Mesenchymal stem cell (in vitro differentiated cells and primary cell): Measurements from ENCODE around the gene SLC39A1.

Experiments used
- DNase-seq: peaks from one replicate; pipeline ENCODE4 v3.0.0-alpha.2; 2013
- H2AFZ ChIP-seq: one replicate; pipeline ENCODE4 v1.6.1; 2013; ENCODE audit warnings: low read depth, mild to moderate bottlenecking, control low read depth, inconsistent platforms, low read length, moderate library complexity
- H2AK5ac ChIP-seq: 2 replicates; pipeline ENCODE4 v1.6.1; 2013; ENCODE audit warnings: low read length, moderate library complexity, mild to moderate bottlenecking, inconsistent platforms; ENCODE audit not compliant: severe bottlenecking
- H2BK120ac ChIP-seq: one replicate; pipeline ENCODE4 v1.6.1; 2013; ENCODE audit warnings: low read depth, mild to moderate bottlenecking, inconsistent platforms, low read length, moderate library complexity
- H2BK12ac ChIP-seq, 2 experiments: one replicate each; pipeline ENCODE4 v1.6.1; 2013; ENCODE audit warnings: inconsistent platforms in 2 of 2, low read length in 2 of 2, mild to moderate bottlenecking in 2 of 2, moderate library complexity in 2 of 2, control low read depth in 1 of 2
- H2BK15ac ChIP-seq: one replicate; pipeline ENCODE4 v1.6.1; 2013; ENCODE audit warnings: mild to moderate bottlenecking, low read depth, inconsistent platforms; ENCODE audit not compliant: poor library complexity, severe bottlenecking
- H2BK5ac ChIP-seq: 2 replicates; pipeline ENCODE4 v1.6.1; 2013; ENCODE audit warnings: low read depth, mild to moderate bottlenecking, low read length, control low read depth, inconsistent platforms; ENCODE audit not compliant: poor library complexity, severe bottlenecking
- H3K14ac ChIP-seq, 2 experiments: one replicate each; pipeline ENCODE4 v1.6.1; 2013; ENCODE audit warnings: inconsistent platforms in 2 of 2, low read length in 2 of 2, control low read depth in 1 of 2, mild to moderate bottlenecking in 1 of 2, moderate library complexity in 1 of 2
- H3K18ac ChIP-seq, 2 experiments: one replicate each; pipeline ENCODE4 v1.6.1; 2013; ENCODE audit warnings: inconsistent platforms in 2 of 2, low read length in 2 of 2, control low read depth in 1 of 2, low read depth in 1 of 2, mild to moderate bottlenecking in 1 of 2
- H3K23ac ChIP-seq, 2 experiments: one replicate each; pipeline ENCODE4 v1.6.1; 2013; ENCODE audit warnings: inconsistent platforms in 2 of 2, low read length in 2 of 2, mild to moderate bottlenecking in 2 of 2, moderate library complexity in 2 of 2, control low read depth in 1 of 2
- H3K27ac ChIP-seq: 2 replicates; pipeline ENCODE4 v1.5.1; 2013; ENCODE audit warnings: mild to moderate bottlenecking, moderate library complexity, low read length, control low read depth, inconsistent platforms; ENCODE audit not compliant: poor library complexity, severe bottlenecking
- H3K27me3 ChIP-seq, 2 experiments: 2 replicates each; pipeline versions ENCODE4 v1.6.1 to v1.7.0; 2013; ENCODE audit warnings: low read length in 2 of 2, mild to moderate bottlenecking in 2 of 2, moderate library complexity in 2 of 2, control low read depth in 1 of 2, inconsistent platforms in 1 of 2; ENCODE audit not compliant: control insufficient read depth in 1 of 2, insufficient read depth in 1 of 2
- H3K36me3 ChIP-seq, 2 experiments: 2 replicates each; pipeline versions ENCODE4 v1.6.1 to v1.7.0; 2013; ENCODE audit warnings: low read length in 2 of 2, control low read depth in 1 of 2, inconsistent platforms in 1 of 2, low read depth in 1 of 2, mild to moderate bottlenecking in 1 of 2; ENCODE audit not compliant: insufficient read depth in 2 of 2, control insufficient read depth in 1 of 2
- H3K4ac ChIP-seq, 2 experiments: one replicate each; pipeline ENCODE4 v1.6.1; 2013; ENCODE audit warnings: inconsistent platforms in 2 of 2, low read length in 2 of 2, mild to moderate bottlenecking in 2 of 2, moderate library complexity in 2 of 2, control low read depth in 1 of 2, low read depth in 1 of 2
- H3K4me1 ChIP-seq: 2 replicates; pipeline ENCODE4 v1.6.1; 2013; ENCODE audit warnings: low read depth, low read length, control low read depth; ENCODE audit not compliant: control insufficient read depth, insufficient read depth
- H3K4me2 ChIP-seq: 2 replicates; pipeline ENCODE4 v1.6.1; 2013; ENCODE audit warnings: low read length, mild to moderate bottlenecking, inconsistent platforms; ENCODE audit not compliant: poor library complexity, severe bottlenecking
- H3K4me3 ChIP-seq, 2 experiments: 2 replicates each; pipeline versions ENCODE4 v1.5.1 to v1.7.0; 2013; ENCODE audit warnings: low read length in 2 of 2, mild to moderate bottlenecking in 2 of 2, control low read depth in 1 of 2, low read depth in 1 of 2; ENCODE audit not compliant: insufficient read depth in 1 of 2
- H3K79me1 ChIP-seq: replicated peaks from 2 replicates; pipeline ENCODE4 v1.6.1; 2013; ENCODE audit warnings: mild to moderate bottlenecking, control low read depth, low read length, inconsistent platforms; ENCODE audit not compliant: poor library complexity, severe bottlenecking
- H3K9ac ChIP-seq: 2 replicates; pipeline ENCODE4 v1.7.0; 2013; ENCODE audit warnings: mild to moderate bottlenecking, low read length, moderate library complexity
- H3K9me3 ChIP-seq: 2 replicates; pipeline ENCODE4 v1.7.0; 2013; ENCODE audit warnings: mild to moderate bottlenecking, low read length; ENCODE audit not compliant: control insufficient read depth
- H4K8ac ChIP-seq: one replicate; pipeline ENCODE4 v1.6.1; 2013; ENCODE audit warnings: inconsistent platforms, mild to moderate bottlenecking, low read length, moderate library complexity
- H4K91ac ChIP-seq: one replicate; pipeline ENCODE4 v1.6.1; 2013; ENCODE audit warnings: mild to moderate bottlenecking, low read length, inconsistent platforms
- WGBS: methylation state at CpG from one replicate; pipeline ENCODE4 v1.1.7; 2013; ENCODE audit warnings: mixed read lengths; 5-methylcytosine and 5-hydroxymethylcytosine counted together

Gene SLC39A1

DNA sequence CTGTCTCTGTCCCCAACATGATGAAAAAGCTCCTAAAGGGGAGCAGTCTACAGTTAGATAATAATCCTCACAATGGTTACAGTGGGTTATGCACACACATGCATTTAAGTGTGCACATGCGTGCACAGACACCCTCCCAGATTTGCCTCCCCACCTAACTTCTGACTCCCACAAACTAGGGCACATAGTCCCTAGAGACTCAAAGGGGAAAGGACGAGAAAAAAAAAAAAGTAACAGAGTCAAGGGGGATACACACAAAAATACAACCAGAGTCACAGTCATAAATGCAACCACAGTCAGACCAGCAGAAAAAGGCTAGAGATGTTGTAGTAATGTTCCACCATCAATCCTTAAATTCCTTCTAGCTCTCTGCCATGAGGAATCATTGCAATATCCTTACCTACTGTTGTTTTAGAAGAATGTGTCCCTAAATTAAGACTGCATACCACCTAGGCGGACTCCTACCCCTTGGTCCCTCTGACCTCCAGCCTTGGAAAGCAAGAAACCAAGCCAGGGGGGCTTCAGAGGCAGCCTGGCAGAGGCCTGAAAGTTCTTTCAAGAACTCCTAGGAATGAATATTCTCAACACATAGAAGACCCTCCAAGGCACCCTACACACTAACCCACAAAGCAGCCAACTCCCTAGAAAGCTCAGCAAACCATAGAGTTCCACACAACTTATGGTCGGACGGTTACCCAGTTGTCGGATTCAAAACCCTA is 6.2 kb downstream of the SLC39A1 start:
- H3K27ac ChIP-seq, result peak overlapping the region; percentile 57
- H3K4me1 ChIP-seq, result peaks cover 17% of the 10 kb centered on the region
- H3K79me1 ChIP-seq, result peaks cover 26% of the 10 kb centered on the region
- peak overlapping the region; percentile 96 for H3K9ac ChIP-seq
- H2BK12ac ChIP-seq, result no peak overlapping the region
- peak overlapping the region; percentile 68 for H2BK15ac ChIP-seq
- H2BK5ac ChIP-seq, result no peak overlapping the region
- H3K27me3 ChIP-seq, result no peaks in the 10 kb centered on the region
- no peaks in the 10 kb centered on the region for H3K9me3 ChIP-seq
- 32% methylated on average over 5 of the region's 6 CpGs for WGBS
- H2BK120ac ChIP-seq, result no peak overlapping the region
- DNase-seq, result no peak
- H3K4ac ChIP-seq, result no peak overlapping the region
- H3K4me3 ChIP-seq, result peak overlapping the region; percentile 88 to 94
- H2AK5ac ChIP-seq, result no peak overlapping the region
- H4K91ac ChIP-seq, result no peak overlapping the region
- H2AFZ ChIP-seq, result no peak overlapping the region
- H4K8ac ChIP-seq, result no peak overlapping the region
- H3K36me3 ChIP-seq, result peaks cover 40 to 47% of the 10 kb centered on the region in 2 experiments
- no peak overlapping the region for H3K14ac ChIP-seq
- H3K23ac ChIP-seq, result no peak overlapping the region
- H3K4me2 ChIP-seq, result peak overlapping the region; percentile 82
- H3K18ac ChIP-seq, result no peak overlapping the region

DNA sequence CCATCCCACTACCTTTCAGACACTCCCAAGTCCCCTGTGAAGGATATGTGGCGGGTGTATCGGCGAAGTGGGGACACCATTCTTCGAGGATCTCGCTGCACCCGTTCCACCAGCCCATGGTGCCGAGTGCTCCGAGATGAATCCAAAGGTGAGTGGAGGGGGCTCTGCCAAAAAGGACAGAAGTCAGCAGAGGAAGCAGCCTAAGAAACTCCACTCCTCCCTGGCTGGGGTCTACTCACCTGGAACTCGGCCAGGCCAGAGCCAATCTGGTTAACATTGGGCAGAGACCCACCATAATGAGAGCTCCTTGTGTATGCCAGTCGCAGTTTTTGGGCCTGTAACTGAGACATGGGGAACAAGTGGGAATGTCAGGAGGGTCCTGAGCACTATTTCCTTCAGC is 8.5 kb downstream of the SLC39A1 start:
- no peak overlapping the region for H4K91ac ChIP-seq
- H2AFZ ChIP-seq, result no peak overlapping the region
- no peak overlapping the region for H3K4ac ChIP-seq
- no peak overlapping the region for H2BK12ac ChIP-seq
- H3K36me3 ChIP-seq, result peaks cover 45 to 53% of the 10 kb centered on the region in 2 experiments
- H3K14ac ChIP-seq, result no peak overlapping the region
- H2BK120ac ChIP-seq, result no peak overlapping the region
- no peak overlapping the region for H4K8ac ChIP-seq
- H2BK15ac ChIP-seq, result no peak overlapping the region
- H3K18ac ChIP-seq, result no peak overlapping the region
- WGBS, result 98% methylated on average over 10 of the region's 10 CpGs
- H3K79me1 ChIP-seq, result peaks cover 31% of the 10 kb centered on the region
- no peaks in the 10 kb centered on the region for H3K27me3 ChIP-seq
- H2BK5ac ChIP-seq, result no peak overlapping the region
- no peak overlapping the region for H3K27ac ChIP-seq
- no peaks in the 10 kb centered on the region for H3K9me3 ChIP-seq
- H3K4me1 ChIP-seq, result peaks cover 15% of the 10 kb centered on the region
- no peak for DNase-seq
- H3K4me2 ChIP-seq, result no peak overlapping the region
- no peak overlapping the region for H3K9ac ChIP-seq
- H2AK5ac ChIP-seq, result no peak overlapping the region
- H3K4me3 ChIP-seq, result no peak overlapping the region
- H3K23ac ChIP-seq, result no peak overlapping the region

DNA sequence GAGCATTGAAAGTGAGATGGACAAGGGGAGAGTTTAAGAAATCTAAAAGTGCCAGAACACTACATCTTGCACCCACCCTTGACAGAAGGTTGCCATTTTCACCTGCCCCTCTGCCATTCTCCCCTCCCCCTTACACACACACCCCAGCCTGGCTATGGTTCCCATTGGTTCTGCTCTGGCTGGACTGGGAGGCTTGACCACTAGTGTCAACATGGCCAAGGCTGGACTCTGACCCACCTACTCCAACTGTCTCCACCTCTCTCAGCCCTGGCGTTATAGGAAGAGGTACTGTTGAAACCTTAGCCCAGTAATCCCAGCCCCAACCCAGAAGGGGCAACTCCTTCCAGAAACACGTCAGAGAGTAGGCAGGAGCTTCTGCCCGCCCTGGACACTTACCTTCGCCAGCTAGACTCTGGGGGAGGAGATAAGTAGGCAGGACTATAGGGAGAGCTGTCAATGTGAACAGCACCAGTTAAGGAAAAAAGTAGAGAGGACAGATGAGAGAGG is 9.4 kb downstream of the SLC39A1 start:
- Histone ChIP-seq H2AFZ (no peak overlapping the region), H3K79me1 (peaks cover 30% of the 10 kb centered on the region), H3K14ac (no peak overlapping the region), H3K23ac (no peak overlapping the region), H3K18ac (no peak overlapping the region), H2BK120ac (no peak overlapping the region), H3K4me2 (no peak overlapping the region), H3K4me1 (peaks cover 15% of the 10 kb centered on the region), H3K27me3 (no peaks in the 10 kb centered on the region), H3K4me3 (no peak overlapping the region), H3K9ac (no peak overlapping the region), H3K4ac (no peak overlapping the region), H3K9me3 (no peaks in the 10 kb centered on the region), H2BK12ac (no peak overlapping the region), H4K91ac (no peak overlapping the region), H3K27ac (no peak overlapping the region), H2AK5ac (no peak overlapping the region), H2BK15ac (no peak overlapping the region), H3K36me3 (peaks cover 44 to 54% of the 10 kb centered on the region in 2 experiments), H2BK5ac (no peak overlapping the region), H4K8ac (no peak overlapping the region)
- DNase-seq, result no peak
- 100% methylated on average over 4 of the region's 4 CpGs for WGBS

DNA sequence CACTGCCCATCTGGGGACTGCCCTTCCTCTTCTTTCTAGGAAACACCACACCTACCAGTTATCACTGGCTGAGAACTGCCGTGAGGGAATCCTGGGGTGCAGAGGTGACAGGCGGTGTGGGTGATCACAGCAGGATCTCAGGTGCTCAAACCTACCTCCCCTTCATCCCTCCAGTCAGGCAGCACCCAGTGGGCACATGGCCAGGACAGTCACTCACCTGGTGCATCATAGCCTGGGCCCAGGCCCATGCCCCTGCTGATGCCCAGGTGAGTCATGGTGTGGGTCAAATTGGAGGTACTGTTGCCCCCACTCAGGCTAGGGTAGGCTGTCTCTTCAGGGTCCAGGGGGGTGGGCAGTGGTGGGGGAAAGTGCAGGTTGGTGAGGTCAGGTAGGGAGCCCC is 11.5 kb downstream of the SLC39A1 start:
- no peak for DNase-seq
- Histone ChIP-seq H2BK5ac (no peak overlapping the region), H3K9ac (no peak overlapping the region), H3K18ac (no peak overlapping the region), H2BK12ac (no peak overlapping the region), H3K4me2 (no peak overlapping the region), H3K4me1 (peaks cover 13% of the 10 kb centered on the region), H4K8ac (no peak overlapping the region), H4K91ac (no peak overlapping the region), H2BK120ac (no peak overlapping the region), H3K4ac (no peak overlapping the region), H3K79me1 (peaks cover 34% of the 10 kb centered on the region), H3K9me3 (no peaks in the 10 kb centered on the region), H2AFZ (no peak overlapping the region), H3K27ac (no peak overlapping the region), H3K36me3 (peaks cover 64 to 72% of the 10 kb centered on the region in 2 experiments), H3K23ac (no peak overlapping the region), H3K27me3 (no peaks in the 10 kb centered on the region), H3K14ac (no peak overlapping the region), H3K4me3 (no peak overlapping the region), H2AK5ac (no peak overlapping the region), H2BK15ac (no peak overlapping the region)
- WGBS, result 100% methylated on average over 2 of the region's 2 CpGs
